Neutrophil (primary cell): Measurements from ENCODE around the gene EFHD2.

Source experiments
- H3K27ac ChIP-seq: fragments of 200-600 bp; sonication (generic); 2 replicates; pipeline ENCODE4 v1.5.1; 2016; ENCODE audit warnings: mild to moderate bottlenecking, moderate library complexity
- H3K27me3 ChIP-seq: fragments of 200-600 bp; sonication (generic); 2 replicates; pipeline ENCODE4 v1.6.0; 2016; ENCODE audit warnings: mild to moderate bottlenecking
- H3K36me3 ChIP-seq: fragments of 200-600 bp; sonication (generic); 2 replicates; pipeline ENCODE4 v1.5.1; 2017
- H3K4me1 ChIP-seq, 2 experiments: fragments of 200-600 bp in 1 of 2; sonication (generic) in 1 of 2; 1 replicate in 1 of 2; 2 replicates in 1 of 2; pipeline versions ENCODE4 v1.5.1 to v1.6.1; 2013 to 2016; ENCODE audit warnings: low read depth in 1 of 2, low read length in 1 of 2, mild to moderate bottlenecking in 1 of 2, moderate library complexity in 1 of 2; ENCODE audit not compliant: control insufficient read depth in 1 of 2, insufficient read depth in 1 of 2
- H3K4me3 ChIP-seq, 2 experiments: fragments of 200-600 bp in 1 of 2; sonication (generic) in 1 of 2; 1 replicate in 1 of 2; 2 replicates in 1 of 2; pipeline ENCODE4 v1.5.1; 2013 to 2016; ENCODE audit warnings: low read depth in 1 of 2, low read length in 1 of 2, mild to moderate bottlenecking in 1 of 2, moderate library complexity in 1 of 2
- H3K9me3 ChIP-seq: fragments of 200-600 bp; sonication (generic); 2 replicates; pipeline ENCODE4 v1.5.1; 2016
- TF ChIP-seq, protein P1 (sequence below): fragments of 200-600 bp; sonication (generic); IDR thresholded peaks from 2 replicates; pipeline ENCODE4 v1.5.1; 2016; ENCODE audit warnings: antibody characterized with exemption

Gene EFHD2

DNA sequence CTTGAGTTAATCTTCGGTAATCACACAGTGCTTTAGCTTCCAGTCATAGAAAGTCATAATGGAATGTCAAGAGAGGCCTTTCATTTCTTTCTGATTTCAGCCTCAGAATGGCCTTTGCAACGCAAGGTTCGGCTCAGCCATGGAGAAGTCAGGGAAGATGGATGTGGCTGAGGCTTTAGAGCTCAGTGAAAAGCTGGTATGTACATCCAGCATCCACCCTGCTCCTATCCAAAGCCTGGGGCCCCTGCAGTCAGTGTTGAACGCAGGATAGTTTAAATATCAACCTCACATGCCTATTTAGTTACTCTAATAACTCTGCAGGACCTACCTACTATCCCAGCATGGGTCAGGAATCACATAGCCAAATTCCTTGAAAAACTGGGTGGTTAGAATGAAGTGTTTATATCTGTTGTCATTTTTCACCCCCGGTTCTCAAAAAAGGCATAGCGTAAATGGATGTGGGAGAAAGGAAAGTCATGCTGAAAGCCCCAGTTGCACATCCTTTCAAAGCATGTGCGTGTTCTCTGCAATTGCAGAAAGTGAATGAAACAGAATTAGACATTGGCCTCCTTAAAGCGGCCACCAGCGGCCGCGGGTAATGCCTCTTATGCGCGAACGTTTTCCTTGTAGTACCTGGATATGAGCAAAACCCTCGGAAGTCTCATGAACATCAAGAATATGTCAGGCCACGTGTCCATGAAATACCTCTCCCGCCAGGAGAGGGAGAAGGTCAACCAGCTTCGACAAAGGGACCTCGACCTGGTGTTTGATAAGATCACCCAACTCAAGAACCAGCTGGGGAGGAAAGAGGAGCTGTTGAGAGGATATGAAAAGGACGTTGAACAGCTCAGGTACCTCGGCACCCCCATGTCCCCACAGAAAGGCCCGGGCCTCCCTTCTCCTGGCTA is 28.8 kb upstream of the EFHD2 start:
- TF ChIP-seq, protein P1, sequence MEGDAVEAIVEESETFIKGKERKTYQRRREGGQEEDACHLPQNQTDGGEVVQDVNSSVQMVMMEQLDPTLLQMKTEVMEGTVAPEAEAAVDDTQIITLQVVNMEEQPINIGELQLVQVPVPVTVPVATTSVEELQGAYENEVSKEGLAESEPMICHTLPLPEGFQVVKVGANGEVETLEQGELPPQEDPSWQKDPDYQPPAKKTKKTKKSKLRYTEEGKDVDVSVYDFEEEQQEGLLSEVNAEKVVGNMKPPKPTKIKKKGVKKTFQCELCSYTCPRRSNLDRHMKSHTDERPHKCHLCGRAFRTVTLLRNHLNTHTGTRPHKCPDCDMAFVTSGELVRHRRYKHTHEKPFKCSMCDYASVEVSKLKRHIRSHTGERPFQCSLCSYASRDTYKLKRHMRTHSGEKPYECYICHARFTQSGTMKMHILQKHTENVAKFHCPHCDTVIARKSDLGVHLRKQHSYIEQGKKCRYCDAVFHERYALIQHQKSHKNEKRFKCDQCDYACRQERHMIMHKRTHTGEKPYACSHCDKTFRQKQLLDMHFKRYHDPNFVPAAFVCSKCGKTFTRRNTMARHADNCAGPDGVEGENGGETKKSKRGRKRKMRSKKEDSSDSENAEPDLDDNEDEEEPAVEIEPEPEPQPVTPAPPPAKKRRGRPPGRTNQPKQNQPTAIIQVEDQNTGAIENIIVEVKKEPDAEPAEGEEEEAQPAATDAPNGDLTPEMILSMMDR: no peak
- Histone ChIP-seq H3K4me3 (no peak overlapping the region), H3K27ac (no peak overlapping the region), H3K9me3 (no peaks in the 10 kb centered on the region), H3K36me3 (no peaks in the 10 kb centered on the region), H3K27me3 (peaks cover 68% of the 10 kb centered on the region), H3K4me1 (peaks cover 0 to 4% of the 10 kb centered on the region in 2 experiments)

DNA sequence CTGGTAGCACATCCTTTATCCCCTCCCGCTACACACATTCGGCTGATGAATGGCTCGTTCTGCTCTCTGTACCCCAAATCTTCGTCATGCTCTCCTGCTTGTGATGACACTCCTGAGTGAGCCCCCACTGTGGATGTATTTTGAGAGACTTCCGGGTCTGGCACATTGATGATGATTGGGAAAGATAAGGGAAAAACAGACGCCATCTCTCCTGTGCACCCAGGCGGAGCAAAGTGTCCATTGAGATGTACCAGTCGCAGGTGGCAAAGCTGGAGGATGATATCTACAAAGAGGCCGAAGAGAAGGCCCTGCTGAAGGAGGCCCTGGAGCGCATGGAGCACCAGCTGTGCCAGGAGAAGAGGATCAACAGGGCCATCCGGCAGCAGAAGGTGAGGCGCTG is 27.9 kb upstream of the EFHD2 start:
- peaks cover 75% of the 10 kb centered on the region for H3K27me3 ChIP-seq
- TF ChIP-seq, protein P1: no peak
- H3K4me3 ChIP-seq: no peak overlapping the region

DNA sequence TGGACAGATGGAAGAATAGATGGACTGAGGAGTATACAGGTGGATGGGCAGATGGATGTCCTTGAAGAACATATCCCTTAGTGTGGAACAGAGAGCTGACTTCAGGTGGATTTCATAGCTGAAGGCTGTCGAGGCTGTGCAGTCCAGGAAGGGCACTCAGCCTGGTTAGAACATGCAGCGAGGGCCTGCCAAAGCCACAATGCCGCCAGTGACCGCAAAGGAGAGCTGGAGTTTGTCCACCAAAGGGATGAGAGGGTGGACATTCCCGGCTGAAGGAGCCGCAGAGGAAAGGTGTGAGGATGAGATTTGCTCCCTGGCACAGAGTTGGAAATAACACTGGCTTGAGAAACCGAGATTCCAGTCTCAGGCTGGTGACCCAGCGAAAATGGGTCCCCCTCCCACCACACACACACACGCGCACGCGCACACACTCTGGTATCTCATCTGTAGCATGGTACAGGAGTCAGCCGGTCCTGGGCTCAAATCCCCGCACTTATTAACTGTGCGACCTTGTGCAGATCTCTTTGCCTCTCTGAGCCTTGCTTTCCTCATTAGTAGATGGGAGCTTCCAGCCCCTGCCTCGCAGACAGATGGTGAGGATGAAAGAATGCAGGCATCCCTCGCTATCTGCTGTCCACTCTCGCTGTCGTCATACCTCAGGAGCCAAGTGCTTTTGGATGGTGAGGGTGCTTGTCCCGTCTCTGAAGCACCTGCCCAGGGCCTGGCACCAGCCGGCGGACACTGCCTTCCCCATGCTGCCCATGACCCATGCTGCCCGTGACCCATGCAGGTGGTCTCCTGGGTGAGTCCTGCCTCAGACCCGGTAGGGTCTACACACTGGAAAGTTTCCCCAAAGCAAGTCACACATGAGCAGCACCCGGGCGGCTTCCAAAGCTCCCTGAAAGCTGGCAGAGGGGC is 26.8 kb upstream of the EFHD2 start:
- peaks cover 75% of the 10 kb centered on the region for H3K27me3 ChIP-seq
- TF ChIP-seq, protein P1: no peak

More for the DNA sequence above, 27.9 kb upstream of the EFHD2 start:
- H3K36me3 ChIP-seq: no peaks in the 10 kb centered on the region
- H3K27ac ChIP-seq: no peak overlapping the region
- no peaks in the 10 kb centered on the region for H3K9me3 ChIP-seq
- H3K4me1 ChIP-seq: peaks cover 0 to 11% of the 10 kb centered on the region in 2 experiments

DNA sequence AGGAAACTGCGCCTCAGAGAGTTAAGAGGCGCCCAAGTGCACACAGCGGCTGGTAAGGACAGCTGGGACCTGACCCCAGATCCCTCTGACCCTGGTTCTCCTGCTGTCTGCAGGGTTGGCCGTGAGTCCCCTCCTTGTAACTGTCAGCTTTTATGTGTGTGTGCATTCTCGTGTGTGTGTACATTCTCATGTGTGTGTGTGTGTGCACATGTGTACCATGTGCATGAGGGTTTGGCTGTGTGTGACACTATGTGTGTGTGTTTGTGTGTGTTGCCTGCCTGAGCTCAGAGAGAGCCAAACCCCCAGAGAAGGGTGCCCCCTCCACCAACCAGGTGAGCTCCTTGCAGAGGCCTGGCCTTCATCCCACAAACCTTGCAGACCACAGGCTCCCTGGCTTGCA is 25.9 kb upstream of the EFHD2 start:
- TF ChIP-seq, protein P1: no peak
- Histone ChIP-seq H3K27ac (no peak overlapping the region), H3K4me3 (no peak overlapping the region), H3K4me1 (peaks cover 0 to 11% of the 10 kb centered on the region in 2 experiments), H3K9me3 (no peaks in the 10 kb centered on the region), H3K27me3 (peaks cover 78% of the 10 kb centered on the region), H3K36me3 (no peaks in the 10 kb centered on the region)

More for the DNA sequence above, 26.8 kb upstream of the EFHD2 start:
- peaks cover 0 to 11% of the 10 kb centered on the region in 2 experiments for H3K4me1 ChIP-seq
- no peaks in the 10 kb centered on the region for H3K36me3 ChIP-seq
- H3K4me3 ChIP-seq: no peak overlapping the region
- no peaks in the 10 kb centered on the region for H3K9me3 ChIP-seq
- H3K27ac ChIP-seq: no peak overlapping the region

DNA sequence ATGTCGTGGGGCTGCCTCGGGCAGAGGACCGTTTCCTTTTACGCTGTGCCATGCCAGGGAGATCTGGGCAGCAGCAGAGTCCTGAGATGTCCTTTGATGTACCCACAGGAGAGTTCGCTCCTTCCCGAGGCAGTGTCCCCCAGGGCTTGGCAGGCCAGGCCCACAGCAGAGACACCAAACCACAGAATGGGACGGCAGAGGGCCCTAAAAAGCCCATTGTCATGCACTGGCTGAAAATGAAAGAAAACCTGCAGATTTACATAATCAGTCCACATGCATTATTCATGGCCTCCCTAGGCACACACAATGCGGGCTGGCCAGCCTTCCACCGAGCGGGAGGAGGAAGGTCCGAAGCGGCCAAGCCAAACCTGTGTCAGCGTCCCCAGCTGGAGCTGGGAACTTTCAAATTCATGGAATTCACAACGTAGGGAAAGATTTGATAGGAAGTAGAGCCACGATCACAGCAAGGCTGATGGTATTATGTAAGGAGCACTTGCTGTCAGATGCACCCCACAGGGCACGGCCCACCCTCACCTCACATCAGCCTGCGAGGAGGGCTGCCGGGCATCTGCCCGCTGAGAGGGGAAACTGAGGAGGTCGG is 25.3 kb upstream of the EFHD2 start:
- Histone ChIP-seq H3K9me3 (no peaks in the 10 kb centered on the region), H3K4me3 (no peak overlapping the region), H3K27ac (no peak overlapping the region), H3K27me3 (peaks cover 79% of the 10 kb centered on the region), H3K36me3 (no peaks in the 10 kb centered on the region), H3K4me1 (peaks cover 0 to 11% of the 10 kb centered on the region in 2 experiments)
- TF ChIP-seq, protein P1: no peak
